HCT116 (cell line): Measurements from ENCODE around the gene GALNT15.

Experiments used
- EZH2 ChIP-seq: fragments of 200-600 bp; sonication (generic); IDR thresholded peaks from 2 replicates; pipeline ENCODE4 v1.6.1; 2017; ENCODE audit warnings: antibody characterized with exemption, mixed run types
- EZH2phosphoT487 ChIP-seq: fragments of 200-600 bp; IDR thresholded peaks from 2 replicates; pipeline ENCODE4 v1.6.1; 2018; ENCODE audit warnings: antibody characterized with exemption, borderline replicate concordance
- JUND ChIP-seq: IDR thresholded peaks from 2 replicates; pipeline ENCODE4 v1.6.1; 2012
- POLR2A ChIP-seq: IDR thresholded peaks from 2 replicates; pipeline ENCODE4 v1.7.0; 2011; ENCODE audit warnings: borderline replicate concordance; ENCODE audit not compliant: insufficient read depth, insufficient read length; ENCODE audit errors: extremely low read depth
- POLR2AphosphoS5 ChIP-seq: IDR thresholded peaks from 2 replicates; pipeline ENCODE4 v1.6.1; 2011; ENCODE audit warnings: mild to moderate bottlenecking, low read depth, low read length, moderate library complexity
- RAD21 ChIP-seq: IDR thresholded peaks from 2 replicates; pipeline ENCODE4 v1.6.1; 2012; ENCODE audit warnings: low read depth, mild to moderate bottlenecking
- SRF ChIP-seq: IDR thresholded peaks from 2 replicates; pipeline ENCODE4 v1.6.1; 2012; ENCODE audit warnings: low read depth
- TCF7L2 ChIP-seq: IDR thresholded peaks from 2 replicates; pipeline ENCODE4 v1.7.0; 2011; ENCODE audit warnings: borderline replicate concordance, inconsistent platforms; ENCODE audit not compliant: insufficient read depth, insufficient read length; ENCODE audit errors: extremely low read depth
- YY1 ChIP-seq: IDR thresholded peaks from 2 replicates; pipeline ENCODE4 v1.6.1; 2011; ENCODE audit warnings: low read length, low read depth, moderate library complexity, mild to moderate bottlenecking; ENCODE audit not compliant: insufficient replicate concordance; ENCODE audit errors: extremely low read depth
- ZFX ChIP-seq: fragments of 450-650 bp; IDR thresholded peaks from 2 replicates; pipeline ENCODE4 v1.6.1; 2017
- ZNF274 ChIP-seq: fragments of 200-500 bp; sonication (Bioruptor generic); IDR thresholded peaks from 2 replicates; pipeline ENCODE4 v1.6.1; 2014; ENCODE audit warnings: mild to moderate bottlenecking, low read depth, low read length, inconsistent platforms
- TF ChIP-seq, protein P1 (sequence below), 3 experiments: fragments of 200-600 bp in 1 of 3; sonication (generic) in 1 of 3; IDR thresholded peaks in 2 of 3; conservative IDR thresholded peaks in 1 of 3; 2 replicates each; pipeline ENCODE4 v1.5.1; 2012 to 2017; ENCODE audit warnings: low read depth in 2 of 3, low read length in 2 of 3, antibody characterized with exemption in 1 of 3, borderline replicate concordance in 1 of 3, control low read depth in 1 of 3, mild to moderate bottlenecking in 1 of 3, mixed read lengths in 1 of 3, mixed run types in 1 of 3, moderate library complexity in 1 of 3; ENCODE audit not compliant: insufficient read depth in 1 of 3
- TF ChIP-seq, protein P2 (sequence below): IDR thresholded peaks from 2 replicates; pipeline ENCODE4 v1.6.1; 2012; ENCODE audit warnings: low read depth

DNA sequence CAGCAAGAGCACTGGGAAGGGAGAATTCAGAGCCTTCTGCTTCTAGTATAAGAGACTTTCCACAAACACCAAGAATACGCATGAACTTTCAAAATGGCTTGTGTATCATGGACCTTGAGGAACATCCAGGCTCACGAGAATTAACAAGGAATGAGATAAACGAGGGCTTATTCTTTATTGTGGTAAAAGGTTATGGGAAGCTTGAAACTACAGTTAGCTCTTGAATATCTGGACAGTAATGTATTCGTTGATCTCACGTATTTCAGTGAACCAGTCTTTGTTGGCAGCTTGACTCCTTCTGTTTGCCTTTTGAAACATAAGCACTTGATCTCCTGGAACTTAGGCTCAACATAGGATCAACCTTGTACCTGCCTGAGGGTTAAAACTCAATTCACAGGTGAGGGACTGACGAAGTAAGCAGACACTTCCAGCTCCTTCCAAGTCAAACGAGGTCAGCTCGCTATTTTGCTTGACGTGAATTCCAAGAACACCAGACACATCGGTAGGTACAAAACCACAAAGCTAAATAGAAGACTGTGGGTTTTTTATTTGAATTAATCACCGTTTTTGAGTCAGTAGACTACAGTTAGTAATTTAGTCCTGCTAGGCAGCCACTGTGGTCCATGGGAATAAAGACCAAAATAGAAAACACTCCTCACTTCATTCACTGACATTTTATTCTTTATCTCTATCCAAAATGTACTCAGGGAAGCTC lies 30.8 kb downstream of the GALNT15 start:
- no peak for TF ChIP-seq JUND
- TF ChIP-seq, protein P1, sequence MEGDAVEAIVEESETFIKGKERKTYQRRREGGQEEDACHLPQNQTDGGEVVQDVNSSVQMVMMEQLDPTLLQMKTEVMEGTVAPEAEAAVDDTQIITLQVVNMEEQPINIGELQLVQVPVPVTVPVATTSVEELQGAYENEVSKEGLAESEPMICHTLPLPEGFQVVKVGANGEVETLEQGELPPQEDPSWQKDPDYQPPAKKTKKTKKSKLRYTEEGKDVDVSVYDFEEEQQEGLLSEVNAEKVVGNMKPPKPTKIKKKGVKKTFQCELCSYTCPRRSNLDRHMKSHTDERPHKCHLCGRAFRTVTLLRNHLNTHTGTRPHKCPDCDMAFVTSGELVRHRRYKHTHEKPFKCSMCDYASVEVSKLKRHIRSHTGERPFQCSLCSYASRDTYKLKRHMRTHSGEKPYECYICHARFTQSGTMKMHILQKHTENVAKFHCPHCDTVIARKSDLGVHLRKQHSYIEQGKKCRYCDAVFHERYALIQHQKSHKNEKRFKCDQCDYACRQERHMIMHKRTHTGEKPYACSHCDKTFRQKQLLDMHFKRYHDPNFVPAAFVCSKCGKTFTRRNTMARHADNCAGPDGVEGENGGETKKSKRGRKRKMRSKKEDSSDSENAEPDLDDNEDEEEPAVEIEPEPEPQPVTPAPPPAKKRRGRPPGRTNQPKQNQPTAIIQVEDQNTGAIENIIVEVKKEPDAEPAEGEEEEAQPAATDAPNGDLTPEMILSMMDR (IDR thresholded peaks at IDR 0.05 in 2 of 3, conservative IDR thresholded peaks at IDR 0.05 in 1 of 3; ENCODE audit: borderline replicate concordance in 1 of 3, insufficient read depth in 1 of 3, low read depth in 2 of 3, low read length in 2 of 3) = no peak
- no peak for TF ChIP-seq POLR2A
- no peak for TF ChIP-seq TCF7L2
- no peak for TF ChIP-seq ZNF274
- TF ChIP-seq EZH2phosphoT487 = no peak
- no peak for TF ChIP-seq ZFX
- no peak for TF ChIP-seq POLR2AphosphoS5
- no peak for TF ChIP-seq YY1
- TF ChIP-seq, protein P2, sequence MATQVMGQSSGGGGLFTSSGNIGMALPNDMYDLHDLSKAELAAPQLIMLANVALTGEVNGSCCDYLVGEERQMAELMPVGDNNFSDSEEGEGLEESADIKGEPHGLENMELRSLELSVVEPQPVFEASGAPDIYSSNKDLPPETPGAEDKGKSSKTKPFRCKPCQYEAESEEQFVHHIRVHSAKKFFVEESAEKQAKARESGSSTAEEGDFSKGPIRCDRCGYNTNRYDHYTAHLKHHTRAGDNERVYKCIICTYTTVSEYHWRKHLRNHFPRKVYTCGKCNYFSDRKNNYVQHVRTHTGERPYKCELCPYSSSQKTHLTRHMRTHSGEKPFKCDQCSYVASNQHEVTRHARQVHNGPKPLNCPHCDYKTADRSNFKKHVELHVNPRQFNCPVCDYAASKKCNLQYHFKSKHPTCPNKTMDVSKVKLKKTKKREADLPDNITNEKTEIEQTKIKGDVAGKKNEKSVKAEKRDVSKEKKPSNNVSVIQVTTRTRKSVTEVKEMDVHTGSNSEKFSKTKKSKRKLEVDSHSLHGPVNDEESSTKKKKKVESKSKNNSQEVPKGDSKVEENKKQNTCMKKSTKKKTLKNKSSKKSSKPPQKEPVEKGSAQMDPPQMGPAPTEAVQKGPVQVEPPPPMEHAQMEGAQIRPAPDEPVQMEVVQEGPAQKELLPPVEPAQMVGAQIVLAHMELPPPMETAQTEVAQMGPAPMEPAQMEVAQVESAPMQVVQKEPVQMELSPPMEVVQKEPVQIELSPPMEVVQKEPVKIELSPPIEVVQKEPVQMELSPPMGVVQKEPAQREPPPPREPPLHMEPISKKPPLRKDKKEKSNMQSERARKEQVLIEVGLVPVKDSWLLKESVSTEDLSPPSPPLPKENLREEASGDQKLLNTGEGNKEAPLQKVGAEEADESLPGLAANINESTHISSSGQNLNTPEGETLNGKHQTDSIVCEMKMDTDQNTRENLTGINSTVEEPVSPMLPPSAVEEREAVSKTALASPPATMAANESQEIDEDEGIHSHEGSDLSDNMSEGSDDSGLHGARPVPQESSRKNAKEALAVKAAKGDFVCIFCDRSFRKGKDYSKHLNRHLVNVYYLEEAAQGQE = no peak
- TF ChIP-seq EZH2 = no peak
- no peak for TF ChIP-seq SRF
- no peak for TF ChIP-seq RAD21
